HG03097 (cell line): ENCODE results near the gene GAB3.
A peak's percentile ranks its signal among the peaks of the same experiment; 100 is the strongest.
"Not testable (repeated sequence)": the region's sequence is repeated elsewhere in the genome, so short reads cannot be mapped to it uniquely, and the experiment has no call there.

Experiments used
- ATAC-seq: cut with Tn5 transposase; IDR thresholded peaks from one replicate; pipeline ENCODE4 v1.9.1; 2021; ENCODE audit not compliant: unreplicated experiment, low FRiP score

GAB3 gene

DNA sequence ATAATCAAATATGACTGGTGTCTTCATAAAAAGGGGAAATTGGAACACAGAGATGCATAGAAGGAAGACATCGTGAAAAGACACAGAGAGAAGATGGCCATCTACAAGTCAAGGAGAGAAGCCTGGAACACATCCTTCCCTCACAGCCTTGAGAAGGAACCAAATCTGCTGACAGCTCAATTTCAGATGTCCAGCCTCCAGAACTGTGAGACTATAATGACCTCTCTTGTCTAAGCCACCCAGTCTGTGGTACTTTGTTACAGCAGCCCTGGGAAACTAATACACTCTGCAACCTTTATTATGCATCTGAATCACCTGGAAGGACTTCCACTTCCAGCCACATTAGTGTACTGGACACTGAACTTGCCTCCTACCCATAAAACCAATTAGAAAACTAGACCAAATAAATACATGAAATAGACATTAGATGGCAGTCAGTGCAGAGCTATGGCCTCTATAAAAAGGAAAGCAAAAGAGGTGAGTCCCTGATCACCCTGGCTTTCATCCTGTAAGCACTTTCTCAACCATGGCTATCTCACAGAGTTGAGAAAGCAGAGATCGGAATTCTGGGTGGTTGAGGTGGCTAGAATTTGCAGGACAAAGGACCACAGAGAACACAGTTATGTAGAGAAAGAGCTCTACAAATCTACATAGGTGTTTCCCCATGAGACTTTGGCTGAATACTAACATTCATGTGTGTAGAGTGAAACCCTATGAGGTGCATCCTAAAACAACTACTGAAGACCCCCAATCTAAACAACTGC lies 25.7 kb downstream of the GAB3 start:
- ATAC-seq = no peak

DNA sequence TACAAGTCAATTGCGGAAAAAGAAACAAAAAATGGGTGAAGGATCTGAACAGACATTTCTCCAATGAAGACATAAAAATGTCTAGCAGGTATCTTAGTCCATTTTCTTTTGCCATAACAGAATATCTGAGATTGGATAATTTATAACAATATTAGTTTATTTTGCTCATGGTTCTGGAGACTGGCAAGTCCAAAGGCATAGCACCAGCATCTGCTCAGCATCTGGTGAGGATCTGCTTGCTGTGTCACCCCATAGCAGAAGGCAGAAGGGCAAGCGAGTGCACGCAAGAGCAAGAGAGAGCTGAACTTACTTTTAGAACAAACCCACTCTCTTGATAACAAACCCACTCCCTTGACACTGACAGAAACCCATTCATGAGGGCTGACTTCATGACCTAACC lies 29.7 kb downstream of the GAB3 start:
- ATAC-seq = no peak

DNA sequence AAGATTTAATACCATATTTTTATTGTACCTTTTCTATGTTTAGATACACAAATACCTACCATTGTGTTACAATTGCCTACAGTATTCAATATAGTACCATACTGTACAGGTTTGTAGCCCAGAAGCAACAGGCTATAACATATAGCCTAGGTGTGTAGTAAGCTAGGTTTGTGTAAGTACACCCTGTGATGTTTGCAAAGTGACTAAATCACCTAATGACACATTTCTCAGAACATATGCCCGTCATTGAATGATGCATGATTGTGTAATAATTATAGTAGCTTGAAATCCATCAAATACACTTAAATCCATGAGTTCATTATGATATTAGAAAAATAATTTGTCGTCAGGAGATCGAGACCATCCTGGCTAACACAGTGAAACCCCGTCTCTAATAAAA lies 30.8 kb downstream of the GAB3 start:
- no peak for ATAC-seq

DNA sequence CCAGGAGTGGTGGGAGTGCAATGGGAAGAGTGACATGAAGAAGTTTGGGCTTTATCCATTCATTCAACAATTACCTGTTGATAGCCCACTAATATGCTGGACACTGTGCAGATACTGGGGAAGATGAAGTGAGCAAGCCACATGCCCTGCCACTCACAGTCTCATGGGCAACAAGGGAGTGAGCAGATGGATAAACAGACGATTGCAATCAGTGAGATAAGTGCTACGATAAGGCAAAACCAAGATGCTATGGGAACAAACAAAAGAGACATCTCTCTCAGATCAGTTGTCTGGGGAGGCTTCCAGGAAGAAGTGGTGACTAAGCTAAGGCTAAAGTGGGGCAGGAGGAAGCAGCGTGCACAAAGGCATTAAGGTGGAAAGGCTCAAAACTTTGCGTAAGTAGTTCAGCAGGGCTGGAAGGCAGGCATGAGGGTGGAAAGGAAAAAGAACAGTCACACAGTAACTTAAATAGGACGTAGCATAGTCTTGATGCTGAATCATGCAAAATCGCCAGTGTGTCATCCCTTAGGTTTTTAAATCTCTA lies 31.7 kb downstream of the GAB3 start:
- no peak for ATAC-seq

DNA sequence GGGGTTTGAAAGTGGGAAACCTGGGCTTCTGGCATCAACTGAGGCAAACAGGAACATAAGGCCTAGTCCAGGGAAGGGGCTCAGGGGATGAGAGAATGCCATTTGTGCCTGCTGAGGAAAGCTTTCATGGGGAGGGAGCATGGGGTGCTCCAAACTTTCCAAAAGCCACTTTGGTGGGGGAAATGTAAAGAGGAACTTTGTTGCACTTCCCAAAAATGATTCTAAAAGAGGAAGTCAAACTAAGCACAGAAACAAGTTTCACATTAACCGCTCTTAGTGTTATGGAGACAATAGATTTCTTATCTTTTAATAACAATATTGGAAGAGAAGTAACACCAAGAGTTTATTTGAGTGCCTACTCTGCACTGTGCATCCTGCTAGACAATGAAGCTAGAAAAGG lies 32.3 kb downstream of the GAB3 start:
- no peak for ATAC-seq

DNA sequence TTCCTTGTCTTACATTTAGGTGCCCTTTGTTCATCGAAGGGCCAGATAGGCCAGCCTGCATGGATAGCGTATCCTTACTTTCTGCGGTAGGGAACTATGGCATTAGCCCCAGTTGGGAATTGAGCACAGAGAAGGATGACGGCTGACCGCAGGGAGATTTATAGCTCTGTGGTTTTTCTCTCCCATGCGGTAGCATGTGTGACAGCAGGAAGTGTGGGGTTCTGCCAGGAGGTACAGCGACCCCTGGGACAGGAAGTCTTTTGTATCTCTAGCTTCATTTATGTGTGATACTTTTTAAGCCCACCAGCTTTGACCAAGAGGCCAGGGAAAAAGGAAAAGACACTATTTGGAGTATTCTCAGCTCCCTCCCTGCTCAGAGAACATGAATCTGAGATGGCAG lies 33.1 kb downstream of the GAB3 start:
- no peak for ATAC-seq

DNA sequence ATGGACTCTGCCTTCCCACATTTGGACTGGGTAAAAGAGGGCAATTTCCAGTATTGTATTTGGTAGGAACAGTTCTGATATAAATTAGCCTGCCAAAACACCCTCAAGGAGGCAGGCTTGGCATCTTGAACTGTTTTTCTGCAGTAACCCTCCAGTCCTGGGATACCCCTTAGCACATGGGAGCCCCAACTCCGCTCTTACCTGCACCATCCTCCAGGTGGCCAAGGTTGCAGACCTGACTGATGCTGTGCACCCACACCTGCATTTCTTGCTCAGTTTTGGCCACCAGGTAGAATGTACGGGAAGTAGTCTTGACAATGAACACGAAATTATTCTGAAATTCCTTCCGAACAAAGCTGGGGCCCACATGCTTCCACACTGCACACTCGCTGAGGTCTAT lies 35.1 kb downstream of the GAB3 start:
- no peak for ATAC-seq

DNA sequence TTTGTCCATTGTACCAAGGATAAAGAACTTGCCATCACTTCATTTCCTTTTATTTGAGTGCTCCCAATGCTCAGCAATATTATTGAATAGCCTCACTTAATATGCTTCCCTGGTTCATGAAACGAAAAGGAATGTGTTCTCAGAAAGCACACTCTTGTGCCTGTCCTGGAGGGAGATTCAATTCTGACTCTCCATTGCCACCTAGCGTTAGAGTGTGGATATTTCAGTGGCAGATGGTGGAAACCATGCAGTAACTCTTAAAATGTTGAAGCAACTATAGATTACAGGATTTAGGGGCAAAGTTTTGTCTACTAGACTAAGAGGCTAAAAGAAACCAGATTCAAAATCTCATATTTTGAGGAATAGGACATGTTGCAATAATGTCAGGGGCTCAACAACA lies 36.0 kb downstream of the GAB3 start:
- ATAC-seq = peak; percentile 32

DNA sequence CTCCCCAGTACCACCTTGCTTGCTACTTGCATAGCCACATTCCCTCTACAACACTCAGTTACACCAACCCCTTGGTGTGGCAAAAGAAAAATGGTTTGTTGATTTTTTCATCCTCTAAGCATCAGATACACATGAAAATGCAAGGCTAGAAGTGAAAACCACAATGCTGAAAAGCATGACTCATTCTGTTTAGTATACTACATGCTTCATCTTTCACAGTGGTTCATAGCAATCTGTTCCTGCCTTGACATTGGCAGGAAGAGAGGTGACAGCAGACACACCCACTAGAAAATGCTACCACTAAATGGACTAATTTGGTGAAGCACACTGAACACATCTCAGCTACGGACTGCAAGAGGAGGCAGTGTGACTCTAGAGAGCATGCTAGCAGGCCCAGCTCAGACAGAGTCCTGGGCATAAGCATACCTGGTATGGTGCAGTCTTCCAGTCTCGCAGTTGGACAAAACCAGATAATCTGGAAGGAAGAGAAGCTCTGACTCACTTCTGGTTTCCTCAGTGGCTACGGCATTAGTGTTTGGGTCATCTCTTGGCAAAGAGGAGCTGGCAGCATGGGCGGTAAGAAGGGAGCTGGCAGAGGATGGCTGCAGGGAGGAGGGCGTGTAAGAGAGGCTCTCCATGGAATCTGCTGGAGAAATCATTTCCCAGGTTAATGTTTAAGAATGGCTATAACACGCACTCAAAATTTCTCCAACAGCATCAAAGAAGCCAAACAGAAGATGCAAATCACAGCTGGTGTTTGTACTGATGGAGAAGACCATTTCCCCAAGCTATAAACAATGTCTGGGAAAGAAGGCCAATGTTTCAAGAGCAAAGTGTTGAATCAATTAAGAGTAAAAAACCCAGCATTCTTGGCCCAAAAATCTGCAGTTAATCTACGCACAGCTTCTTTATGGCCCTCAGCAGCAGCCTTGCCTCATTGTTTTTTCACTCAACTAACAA lies 37.8 kb downstream of the GAB3 start:
- ATAC-seq = peak; percentile 73

DNA sequence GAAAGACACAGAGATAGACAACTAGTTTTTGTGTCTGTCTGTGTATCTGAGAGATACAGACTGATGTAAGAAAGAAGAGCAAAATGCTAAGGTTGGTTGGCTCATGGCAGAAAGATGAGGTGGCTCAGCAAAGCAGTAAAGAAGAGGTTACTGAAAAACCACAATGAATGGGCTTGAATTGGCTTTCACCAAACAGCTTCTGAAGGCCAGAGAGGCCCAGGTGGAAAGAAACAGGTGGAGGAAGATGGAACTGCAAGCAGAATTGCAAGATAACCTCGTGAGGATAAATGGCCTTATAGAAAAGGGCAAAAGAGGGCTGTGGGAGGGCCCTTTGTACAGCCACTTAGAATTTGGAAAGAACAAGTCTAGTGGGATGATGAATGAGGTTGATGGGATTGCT lies 39.6 kb downstream of the GAB3 start:
- ATAC-seq = no peak

DNA sequence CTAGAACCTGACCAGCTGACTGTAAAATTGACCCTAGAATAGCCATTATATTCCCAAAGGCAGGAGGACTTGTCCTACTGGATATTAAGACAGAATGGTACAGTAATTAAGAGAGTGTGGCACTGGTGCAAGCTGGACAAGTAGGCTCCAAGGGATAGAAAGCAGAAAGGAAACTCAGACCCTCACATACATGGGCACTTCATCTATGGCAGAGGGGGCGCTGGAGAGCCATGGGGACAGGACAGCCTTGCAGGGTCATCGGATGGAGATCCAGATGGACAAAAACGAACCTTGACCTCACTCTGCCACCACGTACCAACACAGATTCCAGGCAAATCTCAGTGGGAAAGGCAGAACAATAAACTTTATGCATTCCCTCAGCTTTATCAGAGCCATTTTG lies 40.6 kb downstream of the GAB3 start:
- ATAC-seq = no peak

DNA sequence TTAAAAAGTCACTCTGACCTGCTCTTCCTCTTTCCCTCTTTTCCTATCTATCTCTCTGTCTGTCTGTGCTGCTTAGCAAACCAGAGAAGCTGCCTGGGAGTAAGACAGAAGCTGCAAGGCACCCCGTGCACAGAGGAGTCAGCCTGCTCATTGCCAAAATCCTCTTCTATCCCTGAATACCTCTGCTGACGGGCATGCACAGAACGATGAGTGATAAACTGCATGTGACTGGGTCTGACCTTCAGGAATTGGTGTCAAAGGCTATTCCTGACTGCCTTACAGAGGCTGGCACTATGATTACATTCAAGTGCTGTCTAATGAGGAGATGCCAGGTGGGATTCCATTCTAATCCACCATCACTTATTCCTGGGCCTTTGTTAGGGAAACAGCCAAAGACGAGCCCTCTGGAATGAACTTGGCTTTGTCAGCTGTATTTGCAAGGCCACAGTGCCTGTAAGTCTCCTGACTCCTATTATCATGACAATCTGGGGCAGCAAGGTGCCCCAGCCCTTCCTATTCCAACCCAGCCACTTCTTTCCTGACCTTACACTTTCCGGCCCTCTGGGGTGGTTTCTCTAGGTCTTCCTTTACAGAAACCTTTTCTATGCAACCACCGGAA lies 52.1 kb downstream of the GAB3 start:
- ATAC-seq = no peak

DNA sequence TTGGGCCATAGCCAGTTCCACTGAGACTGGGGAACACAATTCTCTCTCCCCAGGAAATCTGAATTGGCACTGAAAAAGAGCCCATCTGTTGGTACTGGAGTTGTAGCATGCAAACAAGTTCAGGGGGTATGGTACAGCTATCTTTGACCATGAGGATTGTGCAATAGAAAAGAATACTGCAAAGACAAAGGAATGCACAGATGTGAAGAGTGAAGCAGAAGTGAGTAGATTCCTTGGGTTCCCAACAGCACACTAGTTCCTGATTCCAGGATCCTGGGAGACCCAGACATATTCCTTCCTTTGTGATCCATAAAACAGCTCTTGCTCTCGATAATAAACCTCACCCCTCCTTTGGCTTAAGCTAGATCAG lies 54.2 kb downstream of the GAB3 start:
- ATAC-seq = no peak

DNA sequence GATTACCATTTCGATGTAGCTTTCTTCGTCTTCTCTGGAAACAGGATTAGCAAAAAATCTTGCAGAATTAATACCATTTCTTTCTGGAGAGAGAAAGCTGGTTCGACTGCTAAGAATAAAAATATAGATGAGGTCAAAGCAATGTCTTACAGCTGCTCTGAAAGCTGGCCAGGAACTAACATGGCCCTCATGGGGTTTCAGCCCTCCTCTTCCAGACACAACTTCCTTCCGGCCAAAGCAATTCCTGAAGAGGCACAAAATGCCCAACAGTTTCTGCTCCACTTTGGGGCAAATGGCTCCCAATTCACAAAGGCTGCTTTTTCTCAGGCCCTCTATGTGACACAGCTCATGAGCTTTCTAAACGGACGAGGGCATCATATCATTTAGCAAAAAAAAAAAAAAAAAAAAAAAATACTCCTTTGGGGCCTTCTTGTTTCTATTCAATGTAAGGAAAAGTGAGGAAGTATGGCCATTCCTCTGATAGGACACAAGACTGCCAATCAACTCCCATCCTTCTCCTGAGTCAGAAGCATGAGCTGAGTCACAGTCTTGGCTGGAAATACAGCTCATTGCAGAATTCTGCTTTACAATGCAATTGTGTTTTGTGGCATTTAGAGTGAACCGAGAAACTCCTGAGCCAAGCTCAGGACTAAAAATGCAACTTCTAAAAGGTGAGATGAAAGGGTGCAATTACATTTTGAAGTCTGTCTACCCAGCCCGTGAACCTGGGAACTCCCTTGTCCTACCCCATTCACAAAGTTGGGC lies 54.8 kb downstream of the GAB3 start:
- no peak for ATAC-seq

DNA sequence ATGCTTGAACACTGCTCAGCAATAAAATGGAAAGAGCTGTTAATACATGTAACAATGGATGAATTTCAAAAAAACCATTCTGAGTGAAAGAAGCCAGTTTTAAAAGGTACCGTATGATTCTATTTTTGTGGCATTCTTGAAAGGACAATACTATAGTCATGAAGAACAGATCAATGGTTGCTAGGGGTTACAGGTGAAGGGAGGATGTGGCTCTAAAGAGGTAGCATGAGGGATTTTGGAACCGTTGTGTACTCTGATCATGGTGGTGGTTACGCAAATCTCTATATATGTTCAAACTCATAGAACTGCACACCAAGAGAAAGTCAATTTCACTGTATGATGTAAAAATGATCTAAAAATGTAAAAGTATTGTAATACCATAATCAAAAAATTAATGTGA lies 57.5 kb downstream of the GAB3 start:
- no peak for ATAC-seq

DNA sequence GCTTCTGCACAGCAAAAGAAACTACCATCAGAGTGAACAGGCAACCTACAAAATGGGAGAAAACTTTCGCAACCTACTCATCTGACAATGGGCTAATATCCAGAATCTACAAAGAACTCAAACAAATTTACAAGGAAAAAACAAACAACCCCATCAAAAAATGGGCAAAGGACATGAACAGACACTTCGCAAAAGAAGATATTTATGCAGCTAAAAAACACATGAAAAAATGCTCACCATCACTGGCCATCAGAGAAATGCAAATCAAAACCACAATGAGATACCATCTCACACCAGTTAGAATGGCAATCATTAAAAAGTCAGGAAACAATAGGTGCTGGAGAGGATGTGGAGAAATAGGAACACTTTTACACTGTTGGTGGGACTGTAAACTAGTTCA lies 60.4 kb downstream of the GAB3 start:
- not testable (repeated sequence) for ATAC-seq

DNA sequence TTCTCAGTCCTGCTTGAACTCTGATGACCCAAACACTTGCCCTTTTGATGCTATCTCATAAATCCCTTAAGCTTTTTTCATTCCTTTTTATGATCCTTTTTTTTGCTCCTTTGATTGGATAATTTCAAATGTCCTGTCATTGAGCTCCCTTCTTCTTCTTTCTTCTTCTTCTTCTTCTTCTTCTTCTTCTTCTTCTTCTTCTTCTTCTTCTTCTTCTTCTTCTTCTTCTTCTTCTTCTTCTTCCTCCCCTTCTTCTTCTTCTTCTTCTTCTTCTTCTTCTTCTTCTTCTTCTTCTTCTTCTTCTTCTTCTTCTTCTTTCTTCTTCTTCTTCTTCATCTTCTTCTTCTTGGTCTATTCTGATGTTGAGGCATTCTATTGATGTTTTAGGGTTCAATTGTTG lies 78.8 kb downstream of the GAB3 start:
- not testable (repeated sequence) for ATAC-seq

DNA sequence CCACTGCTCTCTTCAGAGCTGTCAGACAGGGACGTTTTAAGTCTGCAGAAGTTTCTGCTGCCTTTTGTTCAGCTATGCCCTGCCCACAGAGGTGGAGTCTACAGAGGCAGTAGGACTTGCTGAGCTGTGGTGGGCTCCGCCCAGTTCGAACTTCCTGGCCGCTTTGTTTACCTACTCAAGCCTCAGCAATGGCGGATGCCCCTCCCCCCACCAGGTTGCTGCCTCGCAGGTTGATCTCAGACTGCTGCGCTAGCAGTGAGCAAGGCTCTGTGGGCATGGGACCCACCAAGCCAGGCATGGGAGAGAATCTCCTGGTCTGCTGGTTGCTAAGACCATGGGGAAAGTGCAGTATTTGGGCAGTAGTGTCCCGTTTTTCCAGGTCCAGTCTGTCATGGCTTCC lies 80.0 kb downstream of the GAB3 start:
- ATAC-seq = not testable (repeated sequence)

DNA sequence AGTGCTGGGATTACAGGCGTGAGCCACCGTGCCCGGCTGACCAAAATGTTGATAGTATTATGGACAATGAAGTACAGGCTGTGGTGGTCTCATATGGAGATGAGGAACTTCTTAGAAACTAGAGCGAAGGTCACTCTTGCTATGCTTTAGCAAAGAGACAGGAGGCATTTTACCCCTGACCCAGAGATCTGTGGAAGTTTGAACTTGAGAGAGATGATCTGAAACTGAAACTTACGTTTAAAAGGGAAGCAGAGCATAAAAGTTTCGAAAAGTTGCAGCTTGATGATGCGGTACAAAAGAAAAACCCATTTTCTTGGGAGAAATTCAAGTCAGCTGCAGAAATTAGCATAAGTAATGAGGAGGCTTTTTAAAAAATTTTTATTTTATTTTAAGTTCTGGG lies 89.0 kb downstream of the GAB3 start:
- ATAC-seq = no peak

DNA sequence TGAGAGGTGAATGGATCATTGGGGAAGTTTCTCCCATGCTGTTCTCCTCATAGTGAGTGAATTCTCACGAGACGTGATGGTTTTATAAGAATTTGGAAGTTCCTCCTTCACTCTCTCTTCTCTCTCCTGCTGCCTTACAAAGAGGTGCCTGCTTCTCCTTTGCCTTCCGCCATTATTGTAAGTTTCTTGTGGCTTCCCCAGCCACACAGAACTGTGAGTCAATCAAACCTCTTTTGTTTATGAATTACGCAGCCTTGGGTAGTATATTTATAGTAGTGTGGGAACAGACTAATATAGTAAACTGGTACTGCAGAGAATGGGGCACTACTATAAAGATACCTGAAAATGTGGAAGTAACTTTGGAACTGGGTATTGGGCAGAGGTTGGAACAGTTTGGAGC lies 89.7 kb downstream of the GAB3 start:
- no peak for ATAC-seq
